ENCODE data around the gene GARIN5A. TPM values are rescaled to one million over a fixed set of nuclear protein-coding genes. Genes with fewer than 3 reads are reported as not detected.

The GARIN5A gene
- total and polyA plus RNA-seq, 3 donors from 2014 or later: 60.0 to 126 (median 120) TPM

DNA sequence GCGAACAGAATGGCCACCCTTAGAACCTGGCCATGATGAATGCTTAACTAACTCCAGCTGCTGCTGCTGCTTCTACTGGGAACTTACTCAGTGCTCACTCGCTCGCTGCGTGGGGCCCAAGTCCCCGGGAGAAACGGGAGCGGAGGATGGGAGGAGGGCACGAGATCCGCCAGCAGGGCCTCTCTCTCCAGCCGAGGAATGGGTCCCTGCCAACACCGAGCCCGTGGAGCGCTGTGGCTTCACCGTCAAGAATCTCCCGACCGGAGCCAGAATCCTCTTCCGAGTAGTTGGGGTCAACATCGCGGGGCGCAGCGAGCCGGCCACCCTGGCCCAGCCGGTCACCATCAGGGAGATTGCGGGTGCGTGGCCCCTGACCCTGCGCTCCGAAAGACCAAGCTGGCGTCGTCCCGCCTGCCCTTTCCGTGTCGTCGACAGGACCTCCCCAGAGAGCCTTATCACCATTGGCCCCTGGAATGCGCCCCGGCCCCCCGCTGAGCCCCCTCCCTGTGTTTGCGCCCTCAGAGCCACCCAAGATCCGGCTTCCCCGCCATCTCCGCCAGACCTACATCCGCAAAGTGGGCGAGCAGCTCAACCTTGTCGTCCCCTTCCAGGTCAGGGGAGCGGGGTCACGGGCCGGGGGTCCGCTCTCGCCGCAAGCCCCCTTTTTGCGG, 18.1 kb downstream of the GARIN5A start:
- Histone ChIP-seq H3K4me3 (no peak overlapping the region), H3K36me3 (ENCODE audit: low read depth, missing control alignments) (no peaks in the 10 kb centered on the region), H3K4me1 (no peaks in the 10 kb centered on the region), H3K27ac (no peak overlapping the region), H3K27me3 (no peaks in the 10 kb centered on the region), H3K9me3 (no peaks in the 10 kb centered on the region)
- DNase-seq: no peak
- 11 to 42% methylated on average over 16 to 50 of the region's 50 CpGs for WGBS, 2 donors
- TF ChIP-seq, protein P1, sequence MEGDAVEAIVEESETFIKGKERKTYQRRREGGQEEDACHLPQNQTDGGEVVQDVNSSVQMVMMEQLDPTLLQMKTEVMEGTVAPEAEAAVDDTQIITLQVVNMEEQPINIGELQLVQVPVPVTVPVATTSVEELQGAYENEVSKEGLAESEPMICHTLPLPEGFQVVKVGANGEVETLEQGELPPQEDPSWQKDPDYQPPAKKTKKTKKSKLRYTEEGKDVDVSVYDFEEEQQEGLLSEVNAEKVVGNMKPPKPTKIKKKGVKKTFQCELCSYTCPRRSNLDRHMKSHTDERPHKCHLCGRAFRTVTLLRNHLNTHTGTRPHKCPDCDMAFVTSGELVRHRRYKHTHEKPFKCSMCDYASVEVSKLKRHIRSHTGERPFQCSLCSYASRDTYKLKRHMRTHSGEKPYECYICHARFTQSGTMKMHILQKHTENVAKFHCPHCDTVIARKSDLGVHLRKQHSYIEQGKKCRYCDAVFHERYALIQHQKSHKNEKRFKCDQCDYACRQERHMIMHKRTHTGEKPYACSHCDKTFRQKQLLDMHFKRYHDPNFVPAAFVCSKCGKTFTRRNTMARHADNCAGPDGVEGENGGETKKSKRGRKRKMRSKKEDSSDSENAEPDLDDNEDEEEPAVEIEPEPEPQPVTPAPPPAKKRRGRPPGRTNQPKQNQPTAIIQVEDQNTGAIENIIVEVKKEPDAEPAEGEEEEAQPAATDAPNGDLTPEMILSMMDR (IDR thresholded peaks at IDR 0.05): no peak
- no peak for TF ChIP-seq POLR2A (IDR thresholded peaks at IDR 0.05)
- intact Hi-C loops (cut with DNase I; ENCODE audit: low total_unique reads): no loop called here

DNA sequence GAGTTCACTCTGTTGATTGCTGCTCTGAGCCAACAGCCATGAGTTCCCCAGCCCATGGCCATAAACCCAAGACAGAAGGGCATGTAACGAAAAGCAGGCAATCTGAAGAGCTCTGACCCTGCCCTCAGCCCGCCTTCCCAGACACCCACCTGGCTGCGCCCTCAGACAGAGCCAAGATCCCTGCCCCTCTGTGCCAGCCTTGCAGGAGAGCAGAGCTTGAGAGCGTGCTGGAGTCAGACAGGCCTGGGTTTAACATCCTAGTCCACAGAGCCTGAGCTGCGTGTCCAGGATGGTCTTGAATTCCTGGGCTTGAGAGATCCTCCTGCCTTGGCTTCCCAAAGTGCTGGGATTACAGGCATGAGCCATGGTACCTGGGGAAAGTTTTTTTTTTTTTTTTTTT, 19.3 kb downstream of the GARIN5A start:
- WGBS, 2 donors: 92 to 93% methylated on average over 2 to 5 of the region's 5 CpGs
- Histone ChIP-seq H3K27ac (no peak overlapping the region), H3K4me1 (no peaks in the 10 kb centered on the region), H3K4me3 (no peak overlapping the region), H3K27me3 (no peaks in the 10 kb centered on the region), H3K9me3 (no peaks in the 10 kb centered on the region), H3K36me3 (ENCODE audit: low read depth, missing control alignments) (no peaks in the 10 kb centered on the region)
- TF ChIP-seq, protein P1 (IDR thresholded peaks at IDR 0.05): no peak
- TF ChIP-seq POLR2A (IDR thresholded peaks at IDR 0.05): no peak
- intact Hi-C loops (cut with DNase I; ENCODE audit: low total_unique reads): no loop called here
- no peak for DNase-seq

DNA sequence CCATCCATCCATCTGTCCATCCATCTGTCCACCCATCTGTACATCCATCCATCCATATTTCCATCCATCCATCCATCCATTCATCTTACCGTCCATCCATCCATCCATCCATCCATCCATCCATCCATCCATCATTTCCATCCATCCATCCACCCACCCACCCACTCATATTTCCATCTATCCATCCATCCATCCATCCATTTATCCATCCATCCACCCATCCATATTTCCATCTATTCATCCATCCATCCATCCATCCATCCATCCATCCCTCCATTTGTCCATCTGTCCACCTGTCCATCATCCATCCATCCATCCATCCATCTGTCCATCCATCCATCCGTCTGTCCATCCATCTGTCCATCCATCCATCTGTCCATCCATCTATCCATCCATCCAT, 20.7 kb downstream of the GARIN5A start:
- intact Hi-C loops (cut with DNase I; ENCODE audit: low total_unique reads): no loop called here
- Histone ChIP-seq H3K36me3 (ENCODE audit: low read depth, missing control alignments) (no peaks in the 10 kb centered on the region), H3K27me3 (no peaks in the 10 kb centered on the region), H3K9me3 (no peaks in the 10 kb centered on the region), H3K27ac (no peak overlapping the region), H3K4me3 (no peak overlapping the region), H3K4me1 (no peaks in the 10 kb centered on the region)
- WGBS, 2 donors: 83 to 85% methylated on average over 2 of the region's 2 CpGs
- TF ChIP-seq, protein P1 (IDR thresholded peaks at IDR 0.05): no peak
- TF ChIP-seq POLR2A (IDR thresholded peaks at IDR 0.05): no peak
- DNase-seq: no peak

DNA sequence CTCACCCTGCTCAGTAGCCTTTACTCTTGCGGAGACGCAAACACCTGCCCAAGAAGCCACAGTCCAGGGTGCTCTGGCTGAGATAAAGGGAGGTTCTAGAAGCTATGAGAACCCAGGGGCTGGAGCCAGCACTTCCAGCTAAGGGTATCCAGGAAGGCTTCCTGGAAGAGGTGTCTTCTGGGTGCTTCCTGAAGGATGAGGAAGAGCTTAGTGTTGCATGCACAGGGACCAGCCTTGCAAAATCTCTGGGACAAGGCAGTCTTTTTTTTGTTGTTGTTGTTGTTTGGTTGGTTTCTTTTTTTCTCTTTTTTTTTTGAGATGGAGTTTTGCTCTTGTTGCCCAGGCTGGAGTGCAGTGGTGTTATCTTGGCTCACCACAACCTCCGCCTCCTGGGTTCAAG, 23.4 kb downstream of the GARIN5A start:
- H3K4me1 ChIP-seq: no peaks in the 10 kb centered on the region
- H3K9me3 ChIP-seq: no peaks in the 10 kb centered on the region
- H3K36me3 ChIP-seq (ENCODE audit: low read depth, missing control alignments): no peaks in the 10 kb centered on the region
- 96 to 98% methylated on average over 3 of the region's 3 CpGs for WGBS, 2 donors
- no peak overlapping the region for H3K4me3 ChIP-seq
- no peak overlapping the region for H3K27ac ChIP-seq
- intact Hi-C loops (cut with DNase I; ENCODE audit: low total_unique reads): no loop called here
- DNase-seq: no peak
- no peaks in the 10 kb centered on the region for H3K27me3 ChIP-seq
- TF ChIP-seq, protein P1 (IDR thresholded peaks at IDR 0.05): no peak
- TF ChIP-seq POLR2A (IDR thresholded peaks at IDR 0.05): no peak

DNA sequence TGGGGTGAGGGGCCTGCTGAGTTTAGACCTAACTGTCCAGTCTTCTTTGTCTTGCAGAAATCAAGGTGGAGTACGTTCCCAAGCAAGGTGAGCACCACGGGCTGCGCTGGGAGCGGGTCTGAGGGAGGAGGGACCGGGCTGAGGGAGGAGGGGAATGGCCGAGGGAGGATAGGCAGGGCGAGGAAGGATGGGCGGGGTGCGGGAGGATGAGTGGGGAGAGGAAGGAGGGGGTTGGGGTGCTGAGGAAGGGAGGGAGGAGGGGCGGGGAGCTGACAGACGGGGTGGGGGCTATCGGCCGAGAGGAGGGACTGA, 25.5 kb downstream of the GARIN5A start:
- intact Hi-C loops (cut with DNase I; ENCODE audit: low total_unique reads): no loop called here
- H3K27ac ChIP-seq: no peak overlapping the region
- 52 to 64% methylated on average over 5 to 13 of the region's 13 CpGs for WGBS, 2 donors

More for the DNA sequence above, 25.5 kb downstream of the GARIN5A start:
- no peak overlapping the region for H3K4me3 ChIP-seq
- DNase-seq: no peak
- no peaks in the 10 kb centered on the region for H3K4me1 ChIP-seq
- no peaks in the 10 kb centered on the region for H3K36me3 ChIP-seq (ENCODE audit: low read depth, missing control alignments)
- TF ChIP-seq, protein P1 (IDR thresholded peaks at IDR 0.05): no peak
- TF ChIP-seq POLR2A (IDR thresholded peaks at IDR 0.05): no peak
- H3K27me3 ChIP-seq: no peaks in the 10 kb centered on the region
- no peaks in the 10 kb centered on the region for H3K9me3 ChIP-seq

All from testis (tissue), 3 donors.